Prostate gland (tissue), 2 donors: ENCODE measurements around the gene MFF. TPM values are rescaled to one million over a fixed set of nuclear protein-coding genes. Genes with fewer than 3 reads are reported as not detected.

Experiments
- DNase-seq: peaks from one replicate; pipeline ENCODE4 v3.0.0-alpha.2; 2019; ENCODE audit warnings: low spot score
- H3K27ac ChIP-seq, 2 donors: fragments of 200-600 bp; sonication (generic); 2 replicates each; pipeline ENCODE4 v1.5.1; 2017 to 2019
- H3K27me3 ChIP-seq: fragments of 200-600 bp; sonication (generic); replicated peaks from 2 replicates; pipeline ENCODE4 v1.5.1; 2019; ENCODE audit not compliant: insufficient read depth
- H3K36me3 ChIP-seq, 2 donors: fragments of 200-600 bp; sonication (generic); 1 replicate in 1 of 2; 2 replicates in 1 of 2; pipeline versions ENCODE4 v1.5.1 to v1.8.1; 2017 to 2019
- H3K4me1 ChIP-seq: fragments of 200-600 bp; sonication (generic); replicated peaks from 2 replicates; pipeline ENCODE4 v1.5.1; 2019
- H3K4me3 ChIP-seq, 2 donors: fragments of 200-600 bp; sonication (generic); 2 replicates each; pipeline ENCODE4 v1.5.1; 2017 to 2019
- H3K9me3 ChIP-seq: fragments of 200-600 bp; sonication (generic); 2 replicates; pipeline ENCODE4 v1.5.1; 2017
- POLR2A ChIP-seq: fragments of 450-650 bp; IDR thresholded peaks from one replicate; pipeline ENCODE4 v1.6.1; 2016; ENCODE audit warnings: antibody characterized with exemption, mild to moderate bottlenecking
- POLR2AphosphoS5 ChIP-seq: sonication (generic); formaldehyde crosslinking; IDR thresholded peaks from one replicate; pipeline ENCODE4 v1.6.1; 2017; ENCODE audit warnings: antibody characterized with exemption
- WGBS: methylation state at CpG from one replicate; pipeline ENCODE4 v1.1.5; 2018; 5-methylcytosine and 5-hydroxymethylcytosine counted together
- intact Hi-C: fragments of 100-400 bp; cut with DNase I; formaldehyde crosslinking; loops from one replicate; pipeline ENCODE4 v1.14.2; 2022
- total RNA-seq, 2 donors: library from RNA; depleted of rRNA; stranded (reverse); fragments of >200 nt; gene quantifications; one replicate each; pipeline ENCODE4 v1.1.0, GENCODE V29; 2016
- TF ChIP-seq, protein P1 (sequence below), 4 experiments: fragments of 200-600 bp in 2 of 4; fragments of 450-650 bp in 2 of 4; sonication (generic) in 2 of 4; IDR thresholded peaks; 1 replicate in 3 of 4; 2 replicates in 1 of 4; pipeline ENCODE4 v1.5.1; 2016 to 2019; ENCODE audit warnings: antibody characterized with exemption in 4 of 4, mild to moderate bottlenecking in 2 of 4, moderate library complexity in 2 of 4

MFF gene
- total RNA-seq, 2 donors from 2014 or later = 94.7 to 180 TPM

DNA sequence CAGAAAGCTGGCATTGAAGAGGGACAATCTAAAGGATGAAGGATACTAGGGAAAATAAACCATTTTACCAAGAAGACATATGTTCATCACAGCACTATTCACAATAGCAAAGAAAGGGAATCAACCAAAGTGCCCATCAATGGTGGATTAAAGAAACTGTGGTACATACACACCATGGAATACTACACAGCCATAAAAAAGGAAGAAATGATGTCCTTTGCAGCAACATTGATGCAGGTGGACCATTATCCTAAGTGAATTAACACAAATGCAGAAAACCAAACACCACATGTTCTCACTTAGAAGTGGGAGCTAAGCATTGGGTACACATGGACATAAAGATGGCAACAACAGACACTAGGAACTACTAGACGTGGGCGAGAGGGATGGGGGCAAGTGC is 7.2 kb upstream of the MFF start:
- TF ChIP-seq POLR2A = no peak
- TF ChIP-seq, protein P1, sequence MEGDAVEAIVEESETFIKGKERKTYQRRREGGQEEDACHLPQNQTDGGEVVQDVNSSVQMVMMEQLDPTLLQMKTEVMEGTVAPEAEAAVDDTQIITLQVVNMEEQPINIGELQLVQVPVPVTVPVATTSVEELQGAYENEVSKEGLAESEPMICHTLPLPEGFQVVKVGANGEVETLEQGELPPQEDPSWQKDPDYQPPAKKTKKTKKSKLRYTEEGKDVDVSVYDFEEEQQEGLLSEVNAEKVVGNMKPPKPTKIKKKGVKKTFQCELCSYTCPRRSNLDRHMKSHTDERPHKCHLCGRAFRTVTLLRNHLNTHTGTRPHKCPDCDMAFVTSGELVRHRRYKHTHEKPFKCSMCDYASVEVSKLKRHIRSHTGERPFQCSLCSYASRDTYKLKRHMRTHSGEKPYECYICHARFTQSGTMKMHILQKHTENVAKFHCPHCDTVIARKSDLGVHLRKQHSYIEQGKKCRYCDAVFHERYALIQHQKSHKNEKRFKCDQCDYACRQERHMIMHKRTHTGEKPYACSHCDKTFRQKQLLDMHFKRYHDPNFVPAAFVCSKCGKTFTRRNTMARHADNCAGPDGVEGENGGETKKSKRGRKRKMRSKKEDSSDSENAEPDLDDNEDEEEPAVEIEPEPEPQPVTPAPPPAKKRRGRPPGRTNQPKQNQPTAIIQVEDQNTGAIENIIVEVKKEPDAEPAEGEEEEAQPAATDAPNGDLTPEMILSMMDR (IDR thresholded peaks at IDR 0.05) = no peak
- no peak for TF ChIP-seq POLR2AphosphoS5
- Histone ChIP-seq H3K27ac (no peak overlapping the region), H3K27me3 (no peaks in the 10 kb centered on the region), H3K36me3 (no peaks in the 10 kb centered on the region), H3K4me3 (no peak overlapping the region), H3K4me1 (no peaks in the 10 kb centered on the region), H3K9me3 (no peaks in the 10 kb centered on the region)
- WGBS = 95% methylated on average over 2 of the region's 2 CpGs
- intact Hi-C loops = no loop called here
- no peak for DNase-seq

DNA sequence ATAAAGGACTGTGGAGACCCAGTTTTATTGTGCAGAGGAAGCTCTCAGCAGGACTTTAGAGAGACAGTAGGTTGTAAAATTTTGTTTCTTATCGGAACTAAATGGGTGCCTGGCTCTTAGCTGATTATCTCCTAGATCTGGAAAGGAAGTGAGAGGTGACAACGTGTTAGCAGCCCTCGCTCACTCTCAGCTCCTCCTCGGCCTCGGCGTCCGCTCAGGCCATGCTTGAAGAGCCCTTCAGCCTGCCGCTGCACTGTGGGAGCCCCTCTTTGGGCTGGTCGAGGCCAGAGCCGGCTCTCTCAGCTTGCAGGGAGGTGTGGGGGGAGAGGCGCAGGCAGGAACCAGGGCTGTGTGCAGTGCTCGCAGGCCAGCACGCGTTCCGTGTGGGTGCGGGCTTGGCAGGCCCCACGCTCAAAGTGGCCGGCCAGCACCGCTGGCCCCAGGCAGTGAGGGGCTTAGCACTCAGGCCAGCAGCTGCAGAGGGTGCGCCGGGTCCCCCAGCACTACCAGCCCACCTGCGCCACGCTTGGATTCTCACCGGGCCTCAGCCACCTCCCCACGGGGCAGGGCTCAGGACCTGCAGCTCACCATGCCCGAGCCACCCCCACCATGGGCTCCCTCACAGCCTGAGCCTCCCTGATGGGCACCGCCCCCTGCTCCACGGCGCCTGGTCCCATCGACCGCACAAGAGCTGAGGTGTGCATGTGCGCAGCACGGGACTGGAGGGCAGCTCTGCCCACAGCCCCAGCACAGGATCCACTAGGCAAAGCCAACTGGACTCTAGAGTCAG is 4.6 kb upstream of the MFF start:
- no peaks in the 10 kb centered on the region for H3K4me1 ChIP-seq
- no peak for DNase-seq
- H3K36me3 ChIP-seq = no peaks in the 10 kb centered on the region
- no peak overlapping the region for H3K27ac ChIP-seq
- 89% methylated on average over 28 of the region's 33 CpGs for WGBS
- intact Hi-C loops = loop anchor here (10.0 kb wide), 1 partner anchor 186 kb away; no protein-coding TSS in a partner anchor
- H3K9me3 ChIP-seq = no peaks in the 10 kb centered on the region
- H3K27me3 ChIP-seq = no peaks in the 10 kb centered on the region
- no peak overlapping the region for H3K4me3 ChIP-seq
- no peak for TF ChIP-seq POLR2A
- TF ChIP-seq, protein P1 (IDR thresholded peaks at IDR 0.05) = no peak
- no peak for TF ChIP-seq POLR2AphosphoS5

GRCh38 chr2:227322530-227323205 is 2.4 kb upstream of the MFF start:
- no peak overlapping the region for H3K27ac ChIP-seq
- WGBS = 93% methylated on average over 5 of the region's 5 CpGs
- H3K9me3 ChIP-seq = no peaks in the 10 kb centered on the region
- intact Hi-C loops = loop anchor here (10.0 kb wide), 1 partner anchor 188 kb away; no protein-coding TSS in a partner anchor
- no peak for DNase-seq
- no peak for TF ChIP-seq POLR2A
- no peak for TF ChIP-seq POLR2AphosphoS5
- TF ChIP-seq, protein P1 (IDR thresholded peaks at IDR 0.05) = no peak
- H3K4me3 ChIP-seq = no peak overlapping the region
- no peaks in the 10 kb centered on the region for H3K27me3 ChIP-seq
- no peaks in the 10 kb centered on the region for H3K36me3 ChIP-seq
- no peaks in the 10 kb centered on the region for H3K4me1 ChIP-seq

DNA sequence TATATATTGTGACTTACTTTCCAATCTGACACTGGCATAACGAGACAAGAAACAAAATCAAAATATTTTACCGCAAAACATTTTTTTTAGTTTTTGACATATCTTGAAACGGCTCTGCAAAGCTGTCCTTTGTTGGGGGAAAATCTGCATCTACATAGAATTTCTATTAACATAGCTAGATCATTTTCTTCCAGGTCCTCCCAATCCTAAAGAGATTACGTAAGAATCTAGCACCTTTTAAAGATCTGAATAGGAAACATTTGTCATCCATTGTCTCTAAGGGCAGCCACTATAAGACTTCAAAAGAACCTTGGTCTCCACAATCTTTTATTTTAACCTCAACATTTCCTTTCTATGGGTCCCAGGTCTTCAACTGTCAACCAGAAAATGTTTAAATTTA is 1.2 kb upstream of the MFF start:
- DNase-seq = no peak
- no peaks in the 10 kb centered on the region for H3K4me1 ChIP-seq
- H3K27me3 ChIP-seq = no peaks in the 10 kb centered on the region
- H3K36me3 ChIP-seq = no peaks in the 10 kb centered on the region
- 97% methylated on average over 4 of the region's 4 CpGs for WGBS
- intact Hi-C loops = loop anchor here (10.0 kb wide), 1 partner anchor 189 kb away; no protein-coding TSS in a partner anchor
- TF ChIP-seq, protein P1 (IDR thresholded peaks at IDR 0.05) = no peak
- TF ChIP-seq POLR2A = no peak
- no peaks in the 10 kb centered on the region for H3K9me3 ChIP-seq
- no peak overlapping the region for H3K4me3 ChIP-seq
- no peak overlapping the region for H3K27ac ChIP-seq
